Measurements from ENCODE around the gene IFI27L2.

The IFI27L2 gene

DNA sequence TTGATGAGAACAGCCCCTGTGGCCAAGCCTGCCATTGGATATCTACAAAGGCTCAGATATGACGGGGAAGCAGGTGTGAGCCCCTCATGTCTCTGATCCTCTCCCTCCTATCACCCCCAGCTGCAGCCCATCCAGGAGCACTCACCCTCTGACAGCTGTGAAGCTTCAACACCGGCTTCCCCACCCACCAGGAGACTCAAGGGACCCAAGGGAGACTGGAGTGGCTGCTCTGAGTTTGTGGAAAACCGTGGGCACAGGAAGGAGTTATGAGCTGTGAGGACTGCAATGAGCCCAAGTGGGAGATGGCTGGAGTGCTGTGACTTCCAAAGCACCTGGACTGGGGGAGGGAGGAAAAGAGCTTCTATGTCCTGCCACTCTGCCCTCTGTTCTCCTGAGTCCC, 7.9 kb downstream of the IFI27L2 start:
- no peak for FAIRE-seq

- no peak for FAIRE-seq
Measured at GRCh38 chr14:94120667-94121340, 8.6 kb downstream of the IFI27L2 start.

DNA sequence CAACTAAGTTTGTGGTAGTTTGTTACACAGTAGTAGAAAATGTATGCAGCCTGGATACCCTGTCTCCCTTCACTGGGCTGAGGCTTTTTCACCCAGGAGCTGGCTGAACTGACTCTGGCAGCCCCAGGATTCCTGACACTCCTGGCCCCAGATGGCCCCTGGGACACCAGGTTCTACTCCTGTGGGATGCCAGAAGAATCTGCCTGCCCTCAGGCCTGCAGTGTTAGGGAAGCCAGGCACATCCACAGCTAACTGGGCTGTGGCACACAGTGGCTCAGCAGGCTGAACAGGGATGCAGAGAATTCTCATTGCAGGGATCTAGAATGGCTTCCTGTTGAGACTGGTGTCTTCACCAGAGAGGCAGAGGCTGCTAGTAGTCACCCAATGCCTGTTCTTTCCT, 10.3 kb downstream of the IFI27L2 start:
- no peak for FAIRE-seq

DNA sequence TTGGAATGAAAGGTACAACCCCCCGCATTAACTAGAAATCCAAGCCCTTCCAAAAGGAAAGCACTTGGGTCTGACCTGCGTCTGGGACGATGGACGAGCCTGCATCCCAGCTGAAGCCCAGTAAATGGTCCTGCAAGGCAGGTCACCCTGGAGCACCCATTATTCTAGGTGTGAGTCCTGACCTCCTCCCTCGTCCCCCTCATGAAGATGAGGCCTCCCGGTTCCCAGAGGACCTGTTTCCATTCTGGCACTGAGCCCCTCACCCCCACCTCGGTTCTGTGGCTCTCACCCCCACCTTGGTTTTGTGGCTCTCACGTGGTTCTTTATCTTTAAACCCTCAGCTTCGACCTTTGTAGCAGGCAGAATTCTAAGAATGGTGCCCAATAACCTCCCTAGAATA, 11.5 kb downstream of the IFI27L2 start:
- FAIRE-seq: no peak

DNA sequence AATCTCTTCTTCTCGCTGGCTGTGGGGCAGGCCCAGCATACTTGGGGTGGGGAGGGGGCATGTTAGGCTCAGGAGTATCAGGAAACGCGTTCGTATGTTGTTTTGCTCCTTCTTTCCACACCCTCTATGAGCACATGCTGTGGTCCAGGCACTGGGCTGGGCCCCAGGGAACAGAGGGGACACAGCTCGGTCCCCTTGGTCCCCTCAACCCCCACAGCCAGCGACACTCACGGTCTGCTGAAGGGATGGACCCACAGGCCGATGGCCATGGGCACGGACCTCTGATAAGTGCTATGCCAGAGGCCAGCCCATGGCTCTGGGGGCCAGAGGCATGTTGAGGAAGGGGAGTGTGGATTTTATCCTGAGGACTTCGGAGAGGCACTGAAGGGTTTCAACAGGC, 12.7 kb downstream of the IFI27L2 start:
- FAIRE-seq: no peak

GRCh38 chr14:94115631-94116030, 13.8 kb downstream of the IFI27L2 start:
- no peak for FAIRE-seq

DNA sequence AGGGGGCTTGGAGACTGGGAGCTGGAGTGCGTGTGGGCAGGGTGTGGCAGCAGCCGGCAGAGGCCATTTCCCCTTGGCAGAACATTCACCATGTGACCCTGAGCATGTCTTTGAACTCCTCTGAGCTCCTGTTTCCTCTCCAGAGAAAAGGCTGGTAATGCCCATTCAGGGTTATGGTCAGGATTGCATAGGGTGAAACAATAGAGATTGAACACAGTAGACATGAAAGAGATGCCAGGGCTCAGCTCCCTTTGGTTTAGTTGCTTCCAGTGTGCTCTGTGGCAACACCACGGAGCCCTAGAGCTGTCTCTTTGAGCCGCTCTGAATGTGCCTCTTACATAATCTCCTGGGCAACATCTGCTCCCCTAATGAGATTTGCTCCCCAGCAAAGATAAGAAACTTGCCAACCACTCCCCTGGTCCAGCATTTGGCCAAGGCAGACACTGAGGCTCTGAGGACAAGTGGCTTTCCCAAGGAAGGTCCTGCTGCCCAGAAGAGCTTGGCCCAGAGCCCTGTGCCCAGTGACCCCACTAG, 14.3 kb downstream of the IFI27L2 start:
- FAIRE-seq: no peak

- no peak for FAIRE-seq
Measured at GRCh38 chr14:94114589-94115057, 14.8 kb downstream of the IFI27L2 start.

DNA sequence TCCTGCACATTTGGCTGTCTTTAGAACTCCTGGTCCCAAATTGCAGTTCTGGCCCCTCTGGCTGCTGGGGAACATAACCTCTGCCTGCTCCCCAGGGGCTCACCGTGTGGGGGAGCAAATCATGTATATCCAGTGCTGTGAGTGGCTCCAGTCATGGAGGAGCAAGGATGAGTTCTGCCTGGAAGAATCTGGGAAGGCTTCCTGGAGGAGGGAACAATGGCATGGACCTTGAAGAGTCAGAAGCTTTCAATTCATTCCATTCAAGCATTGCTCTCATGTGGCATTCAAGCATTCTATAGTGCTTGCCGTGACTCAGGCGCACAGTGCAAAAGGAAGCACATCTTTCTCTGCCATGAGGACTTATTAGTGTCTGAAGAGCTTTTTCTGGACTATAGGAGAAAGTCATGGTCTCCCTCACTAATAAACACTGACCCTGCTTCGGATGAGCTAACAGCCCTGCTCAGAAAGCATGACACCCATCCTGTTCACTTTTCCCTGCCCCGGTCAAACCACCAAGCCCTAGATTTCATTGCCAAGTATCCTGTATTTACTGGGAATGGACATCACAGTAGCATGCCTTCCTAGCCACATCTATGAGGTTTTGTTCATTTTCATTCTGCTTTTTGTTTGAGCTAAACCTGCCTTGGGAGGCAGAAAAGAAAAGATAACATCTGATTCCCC, 15.4 kb downstream of the IFI27L2 start:
- FAIRE-seq: no peak

DNA sequence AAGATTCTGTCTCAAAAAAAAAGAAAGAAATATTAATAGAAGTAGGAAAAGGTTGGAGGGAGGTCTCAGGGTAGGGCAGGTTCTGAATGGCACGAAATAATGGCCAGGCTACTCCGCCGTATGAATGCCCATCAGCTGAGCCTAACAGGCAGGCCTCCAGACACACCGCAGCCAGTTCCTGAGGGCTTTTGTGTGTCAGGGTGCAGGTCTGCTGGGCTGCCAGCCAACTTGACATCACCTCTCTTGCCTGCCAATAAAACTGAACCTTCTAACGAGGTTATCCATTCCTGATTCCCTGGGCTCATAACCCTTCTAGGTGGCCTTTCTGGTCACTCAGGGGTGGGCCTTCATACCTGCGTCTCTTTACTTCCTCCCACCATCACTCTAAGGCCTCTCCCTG, 15.9 kb downstream of the IFI27L2 start:
- no peak for FAIRE-seq

DNA sequence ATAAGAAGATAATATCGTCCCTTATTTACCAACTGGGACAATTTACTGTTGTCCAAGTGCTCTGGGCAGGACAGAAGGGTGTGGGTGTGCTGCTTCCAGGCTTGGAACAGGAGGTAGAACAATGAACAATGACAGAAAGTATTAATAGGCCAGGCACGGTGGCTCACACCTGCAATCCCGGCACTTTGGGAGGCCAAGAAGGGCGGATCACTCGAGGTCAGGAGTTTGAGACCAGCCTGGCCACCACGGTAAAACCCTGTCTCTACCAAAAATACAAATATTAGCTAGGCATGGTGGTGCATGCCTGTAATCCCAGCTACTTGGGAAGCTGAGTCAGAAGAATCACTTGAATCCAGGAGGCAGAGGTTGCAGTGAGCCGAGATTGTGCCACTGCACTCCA, 16.3 kb downstream of the IFI27L2 start:
- FAIRE-seq: no peak

DNA sequence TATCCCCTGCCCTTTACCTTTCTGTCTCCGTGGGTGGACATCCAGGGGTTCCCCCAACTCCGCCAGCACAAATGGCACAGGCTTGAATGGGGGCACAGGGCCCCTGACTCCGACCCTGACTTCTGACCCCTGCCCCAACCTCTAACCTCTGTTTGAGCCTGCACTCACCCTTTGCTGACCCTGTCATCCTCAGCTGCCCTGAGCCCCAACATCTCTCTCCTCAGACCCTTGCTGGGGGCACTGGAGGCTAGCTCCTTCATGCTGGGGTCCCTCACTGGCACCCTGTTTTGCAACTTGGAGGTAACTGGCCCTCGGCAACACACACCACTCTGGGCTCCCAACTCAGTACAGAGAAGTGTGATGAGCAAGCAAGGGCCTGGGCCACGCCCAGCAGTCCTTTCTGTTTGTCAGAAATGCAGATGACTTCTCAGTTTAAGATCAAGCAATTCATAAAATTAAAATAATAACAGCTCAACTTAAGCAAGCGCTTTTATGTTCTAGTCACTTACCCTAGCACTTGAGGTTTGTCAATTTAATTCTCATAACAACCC, 16.8 kb downstream of the IFI27L2 start:
- FAIRE-seq: no peak

- FAIRE-seq: no peak
Measured at GRCh38 chr14:94111276-94112095, 17.9 kb downstream of the IFI27L2 start.

GRCh38 chr14:94110552-94111181, 18.7 kb downstream of the IFI27L2 start, which contains the start of gene IFI27:
IFI27 (plus strand) TSS chr14:94110736.
- FAIRE-seq: peak; percentile 50

GRCh38 chr14:94109915-94110250, 19.5 kb downstream of the IFI27L2 start:
- no peak for FAIRE-seq

GRCh38 chr14:94104731-94105130, 24.7 kb downstream of the IFI27L2 start:
- no peak for FAIRE-seq

DNA sequence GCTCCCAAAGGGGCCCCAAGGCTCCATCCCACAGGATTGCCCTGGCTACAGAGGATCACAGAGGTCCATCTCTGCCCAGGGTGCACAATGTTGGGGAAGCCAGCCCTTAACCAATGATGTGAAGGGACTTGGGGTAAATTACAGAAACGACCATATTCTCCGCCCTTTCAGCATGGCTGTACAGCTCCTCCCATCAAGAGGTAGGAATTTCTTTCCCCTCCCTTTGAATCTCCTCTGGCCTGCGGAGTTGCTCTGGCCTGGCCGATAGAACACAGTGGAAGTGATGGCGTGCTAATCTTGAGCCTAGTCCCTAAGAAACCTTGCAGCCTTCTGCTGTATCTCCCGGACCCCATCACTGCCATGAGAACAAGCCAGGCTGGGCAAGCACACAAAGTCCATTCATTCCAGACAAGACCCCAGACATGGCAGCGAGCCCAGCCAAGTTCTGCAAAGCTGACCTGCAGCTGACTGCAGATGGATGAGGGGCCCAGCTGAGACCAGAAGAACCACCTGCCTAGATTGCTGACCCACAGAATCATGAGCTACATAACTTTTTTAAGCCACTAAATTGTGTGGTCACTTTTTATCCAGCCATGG, 25.8 kb downstream of the IFI27L2 start:
- FAIRE-seq: no peak

- no peak for FAIRE-seq
Measured at GRCh38 chr14:94102768-94103482, 26.5 kb downstream of the IFI27L2 start.

DNA sequence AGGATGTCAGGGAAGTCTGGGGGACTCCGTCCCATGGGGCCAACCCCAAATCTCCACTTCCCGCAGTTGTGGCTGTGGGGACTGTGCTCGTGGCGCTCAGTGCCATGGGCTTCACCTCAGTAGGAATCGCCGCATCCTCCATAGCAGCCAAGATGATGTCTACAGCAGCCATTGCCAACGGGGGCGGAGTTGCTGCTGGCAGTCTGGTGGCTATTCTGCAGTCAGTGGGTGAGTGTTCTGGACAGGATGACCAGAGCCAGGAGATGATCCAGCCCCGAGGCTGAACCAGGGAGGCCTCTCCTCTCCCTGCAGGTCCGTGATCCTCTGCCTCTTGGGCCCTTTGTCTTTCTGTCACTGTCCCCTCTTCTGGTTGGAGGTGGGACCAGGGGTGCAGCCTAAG, 27.7 kb downstream of the IFI27L2 start:
- FAIRE-seq: no peak

DNA sequence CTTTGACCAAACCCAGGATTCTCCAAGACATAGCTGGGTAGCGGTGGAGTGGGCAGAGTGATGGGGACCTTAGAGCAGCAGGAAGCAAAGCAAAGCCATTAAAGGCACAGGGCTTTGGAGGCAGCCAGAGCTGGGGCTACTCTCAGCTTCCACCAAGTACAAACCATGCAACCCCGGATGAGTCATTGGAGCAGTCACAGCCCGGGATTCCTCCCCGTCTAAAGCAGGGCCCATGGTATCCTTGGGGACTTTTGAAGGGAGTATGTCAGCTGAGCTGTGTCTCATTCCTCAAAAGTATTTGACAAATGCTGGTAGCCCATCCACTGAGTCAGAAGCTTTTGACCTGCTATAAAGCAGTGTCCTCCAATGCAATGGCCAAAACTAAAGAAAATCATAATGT, 28.6 kb downstream of the IFI27L2 start:
- FAIRE-seq: no peak

DNA sequence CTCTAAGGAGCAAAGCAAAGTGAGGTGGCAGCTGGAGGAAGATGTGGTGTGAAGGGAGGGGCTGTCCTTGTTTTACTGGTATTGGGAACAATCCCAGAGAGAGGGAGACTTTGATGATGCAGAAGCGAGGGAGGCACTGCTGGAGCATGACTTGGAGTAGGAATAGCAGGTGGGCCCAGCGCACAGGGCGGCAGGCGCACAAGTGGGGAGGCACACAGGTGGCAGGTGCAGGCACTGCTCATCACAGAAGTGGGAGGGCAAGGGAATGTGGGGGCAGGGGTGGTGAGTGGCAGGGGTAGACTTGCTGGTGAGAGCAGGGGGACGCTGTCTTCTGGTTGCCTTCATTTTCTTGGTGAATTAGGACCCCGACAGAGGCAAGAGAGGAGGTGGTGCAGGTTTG, 30.4 kb downstream of the IFI27L2 start:
- no peak for FAIRE-seq

Measured in endometrium (tissue), 2 donors.